ENCODE measurements around the gene ENDOU. TPM values are rescaled to one million over a fixed set of nuclear protein-coding genes. Genes with fewer than 3 reads are reported as not detected.
"Not testable (repeated sequence)": the region's sequence is repeated elsewhere in the genome, so short reads cannot be mapped to it uniquely, and the experiment has no call there.

Gene ENDOU
- total RNA-seq, 2 donors from 2014 or later, result 1.0 TPM; not detected in 1

GRCh38 chr12:47672068-47672467, 53.2 kb downstream of the ENDOU start:
- Histone ChIP-seq H3K27ac (no peak overlapping the region), H3K9me3 (no peaks in the 10 kb centered on the region), H3K4me3 (no peak overlapping the region), H3K36me3 (no peaks in the 10 kb centered on the region), H3K27me3 (replicated peaks; ENCODE audit: insufficient read depth) (no peaks in the 10 kb centered on the region), H3K4me1 (replicated peaks) (no peaks in the 10 kb centered on the region)
- DNase-seq (ENCODE audit: low spot score), result no peak
- intact Hi-C loops (cut with DNase I), result no loop called here
- TF ChIP-seq POLR2A (IDR thresholded peaks at IDR 0.05), result no peak
- no peak for TF ChIP-seq POLR2AphosphoS5 (IDR thresholded peaks at IDR 0.05)
- TF ChIP-seq, protein P1, sequence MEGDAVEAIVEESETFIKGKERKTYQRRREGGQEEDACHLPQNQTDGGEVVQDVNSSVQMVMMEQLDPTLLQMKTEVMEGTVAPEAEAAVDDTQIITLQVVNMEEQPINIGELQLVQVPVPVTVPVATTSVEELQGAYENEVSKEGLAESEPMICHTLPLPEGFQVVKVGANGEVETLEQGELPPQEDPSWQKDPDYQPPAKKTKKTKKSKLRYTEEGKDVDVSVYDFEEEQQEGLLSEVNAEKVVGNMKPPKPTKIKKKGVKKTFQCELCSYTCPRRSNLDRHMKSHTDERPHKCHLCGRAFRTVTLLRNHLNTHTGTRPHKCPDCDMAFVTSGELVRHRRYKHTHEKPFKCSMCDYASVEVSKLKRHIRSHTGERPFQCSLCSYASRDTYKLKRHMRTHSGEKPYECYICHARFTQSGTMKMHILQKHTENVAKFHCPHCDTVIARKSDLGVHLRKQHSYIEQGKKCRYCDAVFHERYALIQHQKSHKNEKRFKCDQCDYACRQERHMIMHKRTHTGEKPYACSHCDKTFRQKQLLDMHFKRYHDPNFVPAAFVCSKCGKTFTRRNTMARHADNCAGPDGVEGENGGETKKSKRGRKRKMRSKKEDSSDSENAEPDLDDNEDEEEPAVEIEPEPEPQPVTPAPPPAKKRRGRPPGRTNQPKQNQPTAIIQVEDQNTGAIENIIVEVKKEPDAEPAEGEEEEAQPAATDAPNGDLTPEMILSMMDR (IDR thresholded peaks at IDR 0.05), result no peak
- 97% methylated on average over 2 of the region's 2 CpGs for WGBS

- H3K27me3 ChIP-seq (replicated peaks; ENCODE audit: insufficient read depth); DNase-seq (ENCODE audit: low spot score); H3K27ac ChIP-seq; intact Hi-C loops (cut with DNase I); H3K4me1 ChIP-seq (replicated peaks); H3K36me3 ChIP-seq; H3K9me3 ChIP-seq; H3K4me3 ChIP-seq: not testable (repeated sequence)
- 93% methylated on average over 6 of the region's 6 CpGs for WGBS
Observed at GRCh38 chr12:47667935-47668334, 57.4 kb downstream of the ENDOU start.

Other genes starting within 250 kb of the ENDOU start
- 10 to 100 TPM; 15.0 to 26.5 TPM for gene RPAP3, start 19.5 kb downstream of the ENDOU start, total RNA-seq
- 10 to 100 TPM; 19.1 to 28.5 TPM for gene RAPGEF3, start 33.4 kb upstream of the ENDOU start, total RNA-seq
- gene SLC48A1, start 47.7 kb upstream of the ENDOU start, total RNA-seq, result 10 to 100 TPM; 39.0 to 52.5 TPM
- gene HDAC7, start 94.4 kb upstream of the ENDOU start, total RNA-seq, result 10 to 100 TPM; 39.5 to 67.7 TPM
- 1 to 10 TPM; 3.4 to 4.3 TPM for gene VDR, start 179.5 kb upstream of the ENDOU start, total RNA-seq
- gene TMEM106C, start 238.1 kb upstream of the ENDOU start, total RNA-seq, result 10 to 100 TPM; 54.6 to 91.1 TPM